ENCODE measurements around the gene ADH4.

The ADH4 gene

DNA sequence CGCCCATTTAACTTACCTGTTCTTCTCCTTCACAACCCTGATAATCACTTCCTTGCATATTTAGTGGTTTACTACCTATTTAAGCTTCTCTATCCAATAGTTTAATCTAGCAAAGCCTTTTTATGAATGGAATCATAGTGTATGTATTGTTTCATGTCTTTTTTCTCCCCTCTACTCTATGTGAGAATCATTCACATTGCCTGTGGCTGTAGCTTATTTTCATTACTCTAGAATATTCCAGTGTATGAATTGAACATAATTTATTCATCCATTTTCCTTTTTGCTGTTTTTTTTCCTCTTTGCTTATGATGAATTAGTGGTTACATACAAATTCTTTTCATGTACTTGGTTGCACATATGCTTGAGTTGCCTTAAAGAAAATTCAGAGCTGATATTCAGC, 490 bp upstream of the ADH4 start:
- no peaks in the 10 kb centered on the region for H3K79me2 ChIP-seq (ENCODE audit: insufficient read depth, low read length)
- H4K20me1 ChIP-seq (ENCODE audit: insufficient read depth, low read length, poor library complexity, severe bottlenecking): no peaks in the 10 kb centered on the region
- no peak overlapping the region for H2AFZ ChIP-seq (ENCODE audit: low read length)
- no peaks in the 10 kb centered on the region for H3F3A ChIP-seq (ENCODE audit: low read depth)
- H3K27me3 ChIP-seq (ENCODE audit: insufficient read depth, low read length, poor library complexity, severe bottlenecking): no peaks in the 10 kb centered on the region
- H3K36me3 ChIP-seq (ENCODE audit: insufficient read depth, low read length): no peaks in the 10 kb centered on the region
- no peaks in the 10 kb centered on the region for H3K4me1 ChIP-seq (ENCODE audit: insufficient read depth, low read length, poor library complexity, severe bottlenecking)
- H3K9ac ChIP-seq (ENCODE audit: low read depth, low read length, poor library complexity, severe bottlenecking): no peak overlapping the region
- no peak overlapping the region for H3K4me2 ChIP-seq (ENCODE audit: low read depth, low read length, poor library complexity, severe bottlenecking)
- no peak for TF ChIP-seq CTCF (conservative IDR thresholded peaks at IDR 0.05; ENCODE audit: low read length)
- TF ChIP-seq EZH2phosphoT487 (IDR thresholded peaks at IDR 0.05; ENCODE audit: borderline replicate concordance): no peak
- no peaks in the 10 kb centered on the region for H3K9me3 ChIP-seq (ENCODE audit: insufficient read depth, low read depth, low read length)
- H3K9me2 ChIP-seq (replicated peaks; ENCODE audit: low read depth, low read length): no peaks in the 10 kb centered on the region
- no peak overlapping the region for H3K4me3 ChIP-seq (ENCODE audit: low read length, poor library complexity, severe bottlenecking)

- Histone ChIP-seq H3K9me3 (ENCODE audit: insufficient read depth, low read depth, low read length) (no peaks in the 10 kb centered on the region), H3K4me3 (ENCODE audit: low read length, poor library complexity, severe bottlenecking) (no peak overlapping the region), H3K79me2 (ENCODE audit: insufficient read depth, low read length) (no peaks in the 10 kb centered on the region), H4K20me1 (ENCODE audit: insufficient read depth, low read length, poor library complexity, severe bottlenecking) (no peaks in the 10 kb centered on the region), H3K36me3 (ENCODE audit: insufficient read depth, low read length) (no peaks in the 10 kb centered on the region), H2AFZ (ENCODE audit: low read length) (no peak overlapping the region), H3K27me3 (ENCODE audit: insufficient read depth, low read length, poor library complexity, severe bottlenecking) (no peaks in the 10 kb centered on the region), H3K9me2 (replicated peaks; ENCODE audit: low read depth, low read length) (no peaks in the 10 kb centered on the region), H3K9ac (ENCODE audit: low read depth, low read length, poor library complexity, severe bottlenecking) (no peak overlapping the region), H3F3A (ENCODE audit: low read depth) (no peaks in the 10 kb centered on the region), H3K4me2 (ENCODE audit: low read depth, low read length, poor library complexity, severe bottlenecking) (no peak overlapping the region), H3K4me1 (ENCODE audit: insufficient read depth, low read length, poor library complexity, severe bottlenecking) (no peaks in the 10 kb centered on the region)
- TF ChIP-seq CTCF (conservative IDR thresholded peaks at IDR 0.05; ENCODE audit: low read length): no peak
- no peak for TF ChIP-seq EZH2phosphoT487 (IDR thresholded peaks at IDR 0.05; ENCODE audit: borderline replicate concordance)
Measured at GRCh38 chr4:99136329-99136728, 7.8 kb downstream of the ADH4 start.

GRCh38 chr4:99135541-99136162, 8.4 kb downstream of the ADH4 start:
- H2AFZ ChIP-seq (ENCODE audit: low read length): no peak overlapping the region
- H3K36me3 ChIP-seq (ENCODE audit: insufficient read depth, low read length): no peaks in the 10 kb centered on the region
- H3K9me2 ChIP-seq (replicated peaks; ENCODE audit: low read depth, low read length): no peaks in the 10 kb centered on the region
- no peaks in the 10 kb centered on the region for H3K4me1 ChIP-seq (ENCODE audit: insufficient read depth, low read length, poor library complexity, severe bottlenecking)
- H3K4me3 ChIP-seq (ENCODE audit: low read length, poor library complexity, severe bottlenecking): no peak overlapping the region
- no peaks in the 10 kb centered on the region for H3F3A ChIP-seq (ENCODE audit: low read depth)
- no peak overlapping the region for H3K4me2 ChIP-seq (ENCODE audit: low read depth, low read length, poor library complexity, severe bottlenecking)
- no peak overlapping the region for H3K9ac ChIP-seq (ENCODE audit: low read depth, low read length, poor library complexity, severe bottlenecking)
- H3K9me3 ChIP-seq (ENCODE audit: insufficient read depth, low read depth, low read length): no peaks in the 10 kb centered on the region
- H4K20me1 ChIP-seq (ENCODE audit: insufficient read depth, low read length, poor library complexity, severe bottlenecking): no peaks in the 10 kb centered on the region
- no peaks in the 10 kb centered on the region for H3K79me2 ChIP-seq (ENCODE audit: insufficient read depth, low read length)
- H3K27me3 ChIP-seq (ENCODE audit: insufficient read depth, low read length, poor library complexity, severe bottlenecking): no peaks in the 10 kb centered on the region
- TF ChIP-seq EZH2phosphoT487 (IDR thresholded peaks at IDR 0.05; ENCODE audit: borderline replicate concordance) (no peak), CTCF (conservative IDR thresholded peaks at IDR 0.05; ENCODE audit: low read length) (no peak)
